Activated CD4-positive, alpha-beta T cell treated with anti-CD3 and anti-CD28 coated beads, Interleukin-2, amount 50 U/mL, for 24 hours (primary cell): ENCODE results near the gene NUP85.
"Not testable (repeated sequence)": the region's sequence is repeated elsewhere in the genome, so short reads cannot be mapped to it uniquely, and the experiment has no call there.

ENCODE experiments used
- DNase-seq, 2 donors: peaks; one replicate each; pipeline ENCODE4 v3.0.0-alpha.2; 2020; ENCODE audit warnings: low read depth in 1 of 2, low spot score in 1 of 2

The NUP85 gene, protein sequence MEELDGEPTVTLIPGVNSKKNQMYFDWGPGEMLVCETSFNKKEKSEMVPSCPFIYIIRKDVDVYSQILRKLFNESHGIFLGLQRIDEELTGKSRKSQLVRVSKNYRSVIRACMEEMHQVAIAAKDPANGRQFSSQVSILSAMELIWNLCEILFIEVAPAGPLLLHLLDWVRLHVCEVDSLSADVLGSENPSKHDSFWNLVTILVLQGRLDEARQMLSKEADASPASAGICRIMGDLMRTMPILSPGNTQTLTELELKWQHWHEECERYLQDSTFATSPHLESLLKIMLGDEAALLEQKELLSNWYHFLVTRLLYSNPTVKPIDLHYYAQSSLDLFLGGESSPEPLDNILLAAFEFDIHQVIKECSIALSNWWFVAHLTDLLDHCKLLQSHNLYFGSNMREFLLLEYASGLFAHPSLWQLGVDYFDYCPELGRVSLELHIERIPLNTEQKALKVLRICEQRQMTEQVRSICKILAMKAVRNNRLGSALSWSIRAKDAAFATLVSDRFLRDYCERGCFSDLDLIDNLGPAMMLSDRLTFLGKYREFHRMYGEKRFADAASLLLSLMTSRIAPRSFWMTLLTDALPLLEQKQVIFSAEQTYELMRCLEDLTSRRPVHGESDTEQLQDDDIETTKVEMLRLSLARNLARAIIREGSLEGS

DNA sequence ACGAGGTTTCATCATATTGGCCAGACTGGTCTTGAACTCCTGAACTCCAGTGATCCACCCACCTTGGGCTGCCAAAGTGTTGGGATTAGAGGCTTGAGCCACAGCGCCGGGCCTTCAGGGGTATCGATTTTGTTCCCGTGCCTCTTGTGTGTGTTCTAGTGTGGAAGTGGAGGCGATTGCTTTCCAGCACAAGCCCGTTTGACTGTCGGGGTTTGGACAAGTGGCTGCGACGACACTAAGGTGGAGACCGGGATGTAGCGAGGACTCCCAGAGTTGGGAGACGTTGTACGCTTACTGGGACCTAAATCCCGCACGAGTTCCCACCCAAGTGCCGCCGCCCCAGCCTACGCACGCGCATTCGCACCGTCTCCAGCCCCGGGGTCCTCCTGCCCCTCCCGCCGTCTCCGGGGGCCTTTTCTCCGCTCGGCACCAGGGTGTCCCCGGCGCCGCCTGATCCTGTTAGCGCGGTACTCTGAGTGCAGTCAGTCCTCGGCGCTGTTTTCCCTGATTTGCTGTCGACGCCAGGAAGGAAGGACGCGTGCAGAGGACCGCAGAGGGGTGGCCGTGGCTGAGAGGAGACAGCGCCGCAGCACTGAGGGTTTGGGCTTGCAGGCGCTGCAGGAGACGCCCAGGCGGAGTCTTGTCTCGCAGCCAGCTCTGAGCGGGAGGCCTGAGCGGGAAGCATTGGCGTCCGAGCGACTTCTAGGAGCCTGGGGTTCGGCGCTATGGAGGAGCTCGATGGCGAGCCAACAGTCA is at the start of gene NUP85:
Gene NUP85 (plus strand): TSS at position 643 of the 756 bp plus-strand sequence. CDS start 83 bp downstream, at position 726.
- DNase-seq = peak; percentile 90 to 93

DNA sequence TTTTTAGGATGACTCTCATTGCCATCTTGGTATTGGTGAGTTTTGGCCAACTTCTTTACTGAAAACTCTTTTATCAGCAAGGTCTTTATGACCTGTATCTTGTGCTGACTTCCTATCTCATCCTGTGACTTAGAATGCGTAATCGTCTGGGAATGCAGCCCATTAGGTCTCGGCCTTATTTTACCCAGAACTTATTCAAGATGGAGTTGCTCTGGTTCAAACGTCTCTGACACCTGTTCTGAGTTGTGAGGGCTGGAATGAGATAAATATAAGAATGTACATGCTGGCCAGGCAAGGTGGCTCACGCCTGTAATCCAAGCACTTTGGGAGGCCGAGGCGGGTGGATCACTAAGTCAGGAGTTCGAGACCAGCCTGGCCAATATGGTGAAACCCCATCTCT is 47.0 kb upstream of the NUP85 start:
- not testable (repeated sequence) for DNase-seq

DNA sequence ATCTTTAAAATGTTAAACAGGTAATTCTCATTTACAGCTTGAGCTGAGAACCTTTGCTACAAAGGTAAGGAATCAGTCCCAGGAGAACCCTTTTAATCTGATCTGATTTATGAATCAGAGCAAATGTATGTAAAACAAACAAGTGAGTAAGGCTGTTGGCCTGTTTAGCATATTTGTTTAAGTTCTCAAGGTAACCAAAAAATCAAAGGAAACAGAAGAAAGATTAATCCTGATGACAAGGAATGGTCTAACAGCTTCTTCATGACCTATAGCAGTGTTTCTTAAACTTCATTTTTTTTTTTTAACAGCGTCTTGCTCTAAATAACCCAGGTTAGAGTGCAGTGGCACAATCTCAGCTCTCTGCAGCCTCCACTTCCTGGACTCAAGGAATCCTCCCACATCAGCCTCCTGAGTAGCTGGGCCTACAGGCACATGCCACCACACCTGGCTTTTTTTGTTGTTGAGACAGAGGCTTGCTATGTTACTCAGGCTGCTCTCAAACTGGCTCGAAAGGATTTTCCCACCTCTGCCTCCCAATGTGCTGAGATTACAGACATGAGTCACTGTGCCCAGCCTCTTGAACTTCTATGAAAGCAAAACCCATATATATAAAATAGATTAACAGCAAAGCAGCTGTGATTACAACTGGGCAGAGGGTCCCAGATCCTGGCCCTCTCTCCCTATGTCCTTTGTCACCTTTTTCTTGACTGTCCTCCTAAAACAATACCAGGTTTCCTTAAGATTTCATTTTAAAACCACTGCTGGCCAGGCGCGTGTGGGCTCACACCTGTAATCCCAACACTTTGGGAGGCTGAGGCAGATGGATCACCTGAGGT is 46.1 kb upstream of the NUP85 start:
- DNase-seq = no peak

DNA sequence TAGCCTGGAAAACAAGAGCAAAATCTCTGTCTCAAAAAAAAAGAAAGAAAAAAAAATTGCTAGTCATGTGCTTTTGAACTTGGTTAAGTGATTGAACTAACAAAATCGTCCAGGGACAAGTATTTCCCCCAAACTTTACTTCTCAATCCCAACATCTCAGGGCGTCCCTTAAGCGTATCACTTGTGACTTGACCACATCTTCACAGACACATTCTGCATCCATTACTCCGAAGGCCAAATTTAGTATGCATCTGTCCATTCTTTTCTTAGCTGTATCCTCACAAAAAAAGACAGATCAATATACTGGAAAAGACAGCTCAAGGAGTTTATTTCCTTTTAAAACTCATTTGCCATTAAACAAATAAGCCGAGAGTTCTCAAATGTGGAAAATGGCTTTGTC is 45.3 kb upstream of the NUP85 start:
- no peak for DNase-seq

DNA sequence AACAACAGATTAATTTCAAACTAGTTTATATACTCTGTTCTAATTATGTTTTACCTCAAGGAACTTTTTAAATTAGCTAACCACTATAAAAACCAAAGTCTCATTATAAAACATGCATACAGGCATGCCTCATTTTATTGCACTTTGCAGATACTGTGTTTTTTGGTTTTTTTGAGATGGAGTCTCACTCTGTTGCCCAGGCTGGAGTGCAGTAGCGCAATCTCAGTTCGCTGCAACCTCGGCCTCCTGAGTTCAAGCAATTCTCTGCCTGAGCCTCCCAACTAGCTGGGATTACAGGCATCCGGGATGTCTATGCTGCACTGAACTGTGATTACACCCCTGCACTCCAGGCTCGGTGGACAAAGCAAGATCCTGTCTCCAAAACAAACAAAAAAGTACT is 42.4 kb upstream of the NUP85 start:
- DNase-seq = no peak

DNA sequence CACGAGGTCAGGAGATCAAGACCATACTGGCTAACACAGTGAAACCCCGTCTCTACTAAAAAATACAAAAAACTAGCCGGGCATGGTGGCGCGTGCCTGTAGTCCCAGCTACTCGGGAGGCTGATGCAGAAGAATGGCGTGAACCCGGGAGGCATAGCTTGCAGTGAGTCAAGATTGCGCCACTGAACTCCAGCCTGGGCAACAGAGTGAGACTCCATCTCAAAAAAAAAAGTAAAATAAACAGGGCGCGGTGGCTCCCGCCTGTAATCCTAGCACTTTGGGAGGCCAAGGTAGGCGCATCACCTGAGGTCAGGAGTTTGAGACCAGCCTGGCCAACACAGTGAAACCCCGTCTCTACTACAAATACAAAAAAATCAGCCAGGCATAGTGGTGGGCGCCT is 40.9 kb upstream of the NUP85 start:
- DNase-seq = not testable (repeated sequence)

DNA sequence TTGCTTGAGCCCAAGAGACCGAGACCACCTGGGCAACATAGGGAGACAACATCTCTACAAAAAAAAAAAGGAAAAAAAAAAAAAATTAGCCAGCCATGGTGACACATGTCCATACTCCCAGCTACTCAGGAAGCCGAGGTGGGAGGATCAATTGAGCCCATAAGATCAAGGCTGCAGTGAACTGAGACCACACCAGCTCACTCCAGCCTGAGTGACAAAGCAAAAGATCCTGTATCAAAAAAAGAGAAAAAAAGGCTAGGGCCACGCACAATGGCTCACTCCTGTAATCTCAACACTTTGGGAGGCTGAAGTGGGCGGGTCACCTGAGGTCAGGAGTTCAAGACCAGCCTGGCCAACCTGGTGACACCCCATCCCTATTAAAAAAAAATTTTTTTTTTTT is 36.5 kb upstream of the NUP85 start:
- no peak for DNase-seq

DNA sequence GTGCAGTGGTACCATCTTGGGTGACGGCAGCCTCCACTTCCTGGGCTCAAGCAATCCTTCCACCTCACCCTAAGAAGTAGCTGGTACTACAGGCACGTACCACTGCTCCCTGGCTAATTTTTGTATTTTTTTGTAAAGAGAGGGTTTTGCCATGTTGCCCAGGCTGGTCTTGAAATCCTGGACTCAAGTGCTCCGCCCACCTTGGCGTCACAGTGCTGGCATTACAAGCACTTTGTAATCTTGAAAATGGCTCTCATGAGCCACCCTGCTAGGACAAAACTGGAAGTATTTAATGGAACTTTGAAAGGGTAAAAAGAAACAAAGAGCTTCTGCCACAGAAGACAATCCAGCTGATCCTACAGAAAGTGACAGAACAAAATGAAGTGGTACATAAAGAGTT is 32.0 kb upstream of the NUP85 start:
- DNase-seq = no peak

DNA sequence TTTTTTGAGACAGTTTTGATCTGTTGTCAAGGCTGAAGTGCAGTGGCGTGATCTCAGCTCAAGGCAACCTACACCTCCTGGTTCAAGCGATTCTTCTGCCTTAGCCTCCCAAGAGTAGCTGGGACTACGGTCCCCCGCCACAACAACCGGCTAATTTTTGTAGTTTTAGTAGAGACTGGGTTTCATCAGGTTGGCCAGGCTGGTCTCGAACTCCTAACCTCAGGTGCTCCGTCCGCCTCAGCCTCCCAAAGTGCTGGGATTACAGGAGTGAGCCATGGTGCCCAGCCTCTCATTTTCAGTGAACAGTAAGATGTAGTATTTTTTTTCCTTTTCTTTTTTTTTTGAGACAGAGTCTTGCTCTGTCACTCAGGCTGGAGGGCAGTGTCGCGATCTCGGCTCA is 30.5 kb upstream of the NUP85 start:
- no peak for DNase-seq

DNA sequence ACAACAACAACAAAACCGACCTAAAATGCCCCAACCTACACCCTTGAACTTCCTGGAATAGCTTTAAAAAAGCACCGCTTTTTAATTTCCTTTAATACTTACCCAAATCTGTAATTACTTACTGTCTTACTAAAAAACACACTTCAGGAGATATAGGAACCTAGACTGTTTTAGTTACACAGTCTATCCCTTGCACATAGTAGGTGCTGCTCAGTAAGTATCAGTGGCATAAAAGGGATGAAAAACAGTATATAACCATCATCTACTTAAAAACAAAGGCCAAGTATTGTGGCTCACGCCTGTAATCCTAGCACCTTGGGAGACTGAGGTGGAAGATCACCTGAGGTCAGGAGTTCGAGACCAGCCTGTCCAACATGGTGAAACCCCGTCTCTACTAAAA is 28.9 kb upstream of the NUP85 start:
- DNase-seq = no peak

DNA sequence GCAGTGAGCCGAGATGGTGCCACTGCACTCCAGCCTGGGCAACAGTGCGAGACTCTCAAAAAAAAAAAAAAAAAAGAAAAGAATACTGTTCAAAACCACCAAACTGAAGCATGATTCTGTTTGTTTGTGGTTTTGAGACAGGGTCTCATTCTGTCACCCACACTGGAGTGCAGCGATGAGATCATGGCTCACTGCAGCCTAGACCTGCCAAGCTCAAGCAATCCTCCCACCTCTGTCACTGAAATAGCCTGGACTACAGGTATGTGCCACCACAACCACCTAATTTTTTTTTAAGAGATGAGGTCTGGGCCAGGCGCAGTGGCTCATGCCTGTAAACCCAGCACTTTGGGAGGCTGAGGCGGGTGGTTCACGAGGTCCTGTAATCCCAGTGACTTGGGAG is 27.0 kb upstream of the NUP85 start:
- DNase-seq = no peak

DNA sequence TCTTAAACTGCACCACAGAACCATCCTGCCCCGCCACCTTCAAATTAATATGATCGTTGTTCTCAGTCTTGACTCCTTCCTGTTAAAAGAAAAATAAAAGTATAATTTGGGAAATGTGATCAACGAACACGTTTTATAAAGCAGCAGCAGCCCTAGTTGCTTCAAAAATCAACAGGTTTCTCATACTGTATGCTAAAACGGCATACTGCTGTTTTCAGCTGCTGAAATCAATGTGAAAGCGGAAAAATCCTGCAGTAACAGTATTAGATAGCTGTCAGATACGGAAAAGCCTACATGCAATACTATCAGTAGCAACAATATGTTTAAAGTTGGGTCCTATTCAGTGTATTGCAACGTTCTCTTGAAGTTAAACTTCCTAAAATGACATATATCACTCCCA is 24.4 kb upstream of the NUP85 start:
- DNase-seq = no peak

DNA sequence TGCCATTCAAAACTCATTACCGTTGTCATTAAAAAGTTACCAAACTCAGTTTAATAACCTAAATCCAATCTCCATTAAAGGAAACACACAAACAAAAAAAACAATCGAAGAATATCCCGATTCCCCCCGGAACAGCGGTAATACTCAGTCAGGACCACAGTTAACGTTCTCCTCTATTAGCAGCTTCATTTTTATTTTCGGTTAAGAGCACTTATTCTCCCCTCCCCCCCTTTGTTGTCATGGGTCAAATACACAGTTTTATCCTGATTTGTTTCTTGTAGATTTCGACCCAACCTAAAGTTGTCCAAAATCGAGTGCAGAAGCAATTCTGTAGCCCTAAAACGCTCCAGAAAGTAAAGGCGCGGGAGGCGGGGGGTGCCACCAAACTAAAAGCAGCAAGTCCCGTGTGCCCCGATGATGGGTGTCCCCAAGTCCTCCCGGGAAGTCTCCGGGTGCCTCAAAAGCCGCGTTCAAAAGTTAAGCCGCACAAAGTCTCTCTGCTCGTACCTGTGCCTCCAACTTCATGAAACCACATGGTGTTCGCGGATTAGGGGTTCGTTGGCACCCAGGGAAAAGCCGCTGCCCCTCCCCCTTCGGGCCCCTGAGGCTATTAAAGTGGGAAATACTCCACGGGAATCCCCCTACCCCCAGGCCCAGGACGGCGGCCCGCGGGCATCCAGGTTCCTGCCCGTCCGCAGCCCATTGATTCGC is 23.7 kb upstream of the NUP85 start:
- DNase-seq = peak in 1 of 2 donors; percentile 25

DNA sequence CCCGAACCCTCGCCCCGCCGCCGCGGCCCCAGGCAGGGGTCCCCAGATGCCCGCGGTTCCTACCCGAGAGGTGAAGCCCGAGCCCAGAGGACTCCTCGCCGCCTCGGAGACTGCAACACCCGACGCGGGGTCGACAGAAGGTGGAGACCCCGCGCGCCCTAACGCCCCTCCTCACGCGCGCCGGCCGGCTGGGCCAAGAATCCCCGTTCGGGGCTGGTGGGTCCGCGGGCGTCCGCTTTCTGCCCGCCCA is 23.2 kb upstream of the NUP85 start:
- peak in 1 of 2 donors; percentile 22 for DNase-seq

DNA sequence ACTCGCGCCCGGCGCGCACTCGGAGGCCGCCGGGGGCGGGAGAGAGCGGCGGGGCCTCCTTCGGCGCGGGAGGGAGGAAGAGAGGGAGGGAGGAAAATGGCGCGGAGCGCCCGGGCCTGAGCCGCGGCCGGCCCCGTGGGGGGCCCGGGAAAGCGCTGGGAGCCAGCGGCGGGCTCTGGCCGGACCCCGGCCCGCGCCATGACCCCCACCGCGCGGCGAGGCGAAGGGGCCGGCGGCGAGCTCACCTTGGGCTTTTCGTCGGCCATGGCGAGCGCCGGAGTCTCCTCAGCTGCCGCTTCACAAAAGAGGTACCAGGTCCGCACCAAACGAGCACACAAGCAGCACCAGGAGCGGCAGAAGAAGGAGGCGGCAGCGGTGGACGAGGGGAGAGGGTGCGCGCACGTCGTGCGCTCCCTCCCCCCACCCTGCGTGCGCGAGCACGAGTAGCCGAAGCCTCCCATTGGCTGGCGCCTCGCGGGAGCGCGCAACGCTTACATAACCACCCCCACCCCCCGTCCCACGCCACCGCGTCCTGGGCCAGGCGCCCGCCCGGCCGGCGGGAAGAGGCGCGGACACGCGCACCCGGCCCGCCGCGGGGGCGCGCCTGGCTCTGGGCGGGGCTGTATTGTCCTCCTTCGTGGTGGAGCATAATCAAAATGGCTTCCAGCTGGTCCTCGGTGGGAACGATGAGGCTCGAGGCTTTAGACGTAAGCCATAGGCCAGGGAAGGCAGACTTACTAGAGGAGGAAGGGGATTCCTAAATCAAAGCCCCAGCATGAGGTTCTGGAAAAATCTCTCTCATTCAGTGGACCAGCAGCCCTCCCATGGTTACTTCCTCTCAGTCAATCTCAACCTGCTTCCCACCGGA is 22.7 kb upstream of the NUP85 start, which contains the start of gene SUMO2:
Gene SUMO2 (minus strand): TSS at position 391 of the 868 bp plus-strand sequence. CDS start 125 bp downstream, at position 266.
- peak; percentile 92 to 95 for DNase-seq

DNA sequence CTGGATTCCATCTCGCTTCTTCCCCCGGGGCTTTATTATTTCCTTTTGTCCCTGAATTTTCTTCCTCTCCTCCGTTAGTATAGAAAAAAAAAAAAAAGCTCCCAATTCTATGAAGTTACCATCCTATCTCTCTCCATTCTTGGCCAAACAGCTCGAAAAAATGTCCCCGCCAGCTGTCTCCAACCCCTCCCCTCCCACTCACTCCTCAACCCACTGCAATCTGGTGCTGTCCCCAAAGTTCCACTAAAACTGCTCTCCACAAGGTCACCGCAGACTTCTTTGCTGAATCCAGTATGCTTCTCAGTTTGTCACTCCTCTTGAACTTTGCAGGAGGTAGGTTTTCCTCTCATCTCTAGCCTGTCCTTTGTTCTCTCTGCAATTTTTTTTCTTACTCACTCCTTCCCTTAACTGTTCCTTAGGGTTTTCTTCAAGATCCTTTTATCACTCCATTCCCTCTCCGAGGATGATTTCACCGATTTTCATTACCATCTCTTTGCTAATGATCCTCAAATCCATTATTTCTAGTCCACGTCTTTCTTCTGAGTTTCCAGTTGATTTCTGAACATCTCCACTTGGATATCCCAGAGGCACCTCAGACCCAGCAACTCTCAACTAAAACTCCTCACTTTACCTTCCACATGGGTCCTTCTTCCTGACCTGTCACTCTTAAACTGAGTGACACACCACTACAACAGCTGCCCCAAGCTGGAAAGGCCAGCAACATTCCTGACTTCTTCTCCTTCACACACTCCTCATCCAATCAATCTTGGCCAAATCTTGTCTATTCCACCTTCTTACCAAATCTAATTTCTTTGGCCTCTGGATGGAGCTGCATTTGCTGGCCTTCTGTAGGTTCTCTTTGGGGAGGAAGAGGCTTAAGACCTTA is 21.2 kb upstream of the NUP85 start:
- no peak for DNase-seq

DNA sequence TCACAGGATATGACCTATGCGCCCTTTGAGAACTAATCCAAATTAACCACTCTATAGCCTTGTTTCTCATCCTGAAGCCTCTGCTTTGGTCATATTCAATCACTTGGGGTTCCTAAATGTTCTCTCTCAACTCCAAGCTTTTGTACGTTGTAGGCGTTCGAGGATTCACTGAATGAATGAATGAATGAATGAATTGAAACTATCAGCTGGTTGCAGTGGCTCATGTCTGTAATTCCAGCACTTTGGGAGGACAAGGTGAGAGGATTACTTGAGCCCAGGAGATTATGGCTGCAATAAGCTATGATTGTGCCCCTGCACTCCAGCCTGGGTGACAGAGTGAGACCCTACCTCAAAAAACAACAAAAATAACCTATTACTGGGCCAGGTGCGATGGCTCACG is 16.9 kb upstream of the NUP85 start:
- no peak for DNase-seq

DNA sequence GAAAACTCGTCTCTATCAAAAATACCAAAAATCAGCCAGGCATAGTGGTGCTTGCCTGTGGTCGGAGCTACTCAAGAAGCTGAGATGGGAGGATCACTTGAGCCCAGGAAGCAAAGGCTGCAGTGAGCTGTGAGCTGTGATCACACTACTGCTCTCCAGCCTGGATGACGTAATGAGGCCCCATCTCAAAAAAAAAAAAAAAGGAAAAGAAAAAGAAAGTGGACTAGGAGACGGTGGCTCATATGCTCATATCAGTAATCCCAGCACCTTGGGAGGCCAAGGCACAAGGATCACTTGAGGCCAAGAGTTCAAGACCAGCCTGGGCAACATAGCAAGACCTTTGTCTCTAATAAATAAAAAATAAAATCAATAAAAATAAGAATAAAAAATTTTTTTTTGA is 13.9 kb upstream of the NUP85 start:
- DNase-seq = no peak

DNA sequence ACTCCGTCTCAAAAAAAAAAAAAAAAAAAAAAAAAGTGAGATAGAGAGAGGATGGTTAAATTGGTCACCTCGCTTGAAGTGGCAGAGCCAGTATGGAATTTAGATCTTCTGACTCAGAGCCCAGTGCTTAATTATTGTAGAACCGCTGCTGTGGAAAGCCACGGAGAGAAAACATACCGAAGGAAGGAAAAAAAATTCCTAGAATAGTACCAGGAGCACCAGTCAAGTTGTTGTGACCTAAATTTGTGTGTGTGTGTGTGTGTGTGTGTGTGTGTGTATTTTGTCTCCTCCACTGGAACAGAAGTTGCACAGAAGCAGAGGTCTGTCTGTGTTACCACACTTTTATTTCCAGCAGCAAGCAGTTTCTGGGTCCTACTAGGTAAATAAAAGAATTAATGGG is 10.6 kb upstream of the NUP85 start:
- no peak for DNase-seq
